HepG2 (cell line): ENCODE measurements around the gene ANTXR1. TPM values are rescaled to one million over a fixed set of nuclear protein-coding genes. Genes with fewer than 3 reads are reported as not detected.

Experiments
- ATAC-seq: fragments of 200-7000 bp; cut with Tn5 transposase; 3 replicates; pipeline ENCODE4 v1.9.1; 2020; ENCODE audit warnings: mild to moderate bottlenecking, moderate library complexity
- BruUV-seq: library from RNA; stranded (reverse); fragments of 400-500 nt; replicated peaks from 2 replicates; lab custom pipeline; 2021; lab: Mats Ljungman, UMichigan
- CTCF ChIA-PET: fragments of 300-600 bp; formaldehyde crosslinking; extraction: SDS; loops from one replicate; lab custom pipeline; 2021; ENCODE audit warnings: low total read pairs, inconsistent platforms, low intra/inter-chr PET ratio; lab: Yijun Ruan, JAX
- POLR2A ChIA-PET: fragments of 350-600 bp; sonication (Branson Sonifier 250); formaldehyde crosslinking; loops from one replicate; lab custom pipeline; 2020; ENCODE audit warnings: antibody characterized with exemption, inconsistent platforms; lab: Yijun Ruan, JAX
- DNase-seq: peaks from one replicate; pipeline ENCODE4 v3.0.0-alpha.2; 2015; ENCODE audit warnings: low spot score
- FAIRE-seq: peaks from 3 replicates; lab custom pipeline; 2011; peaks lifted over from hg19 to GRCh38; lab: Jason Lieb, UNC
- H2AFZ ChIP-seq: one replicate; pipeline ENCODE4 v1.6.1; 2011; ENCODE audit warnings: low read length, inconsistent platforms
- H3K27ac ChIP-seq: fragments of 300-600 bp; 3 replicates; pipeline ENCODE4 v1.8.0; 2011; ENCODE audit warnings: mixed run types, mild to moderate bottlenecking, mixed read lengths, low read length, inconsistent platforms; ENCODE audit not compliant: insufficient read depth; ENCODE audit errors: extremely low read length
- H3K27me3 ChIP-seq, 2 experiments: fragments of 200-600 bp in 1 of 2; 2 replicates in 1 of 2; 3 replicates in 1 of 2; pipeline versions ENCODE4 v1.6.0 to v1.8.0; 2011; ENCODE audit warnings: low read length in 2 of 2, mild to moderate bottlenecking in 2 of 2, moderate library complexity in 2 of 2, inconsistent platforms in 1 of 2; ENCODE audit not compliant: insufficient read depth in 2 of 2, control insufficient read depth in 1 of 2
- H3K36me3 ChIP-seq, 2 experiments: fragments of 200-600 bp in 1 of 2; replicated peaks in 1 of 2; 2 replicates in 1 of 2; 3 replicates in 1 of 2; pipeline versions ENCODE4 v1.5.1 to v1.8.0; 2011; ENCODE audit warnings: low read length in 2 of 2, inconsistent platforms in 1 of 2; ENCODE audit not compliant: insufficient read depth in 2 of 2, control insufficient read depth in 1 of 2
- H3K4me1 ChIP-seq: 2 replicates; pipeline ENCODE4 v1.5.1; 2012; ENCODE audit warnings: low read length, inconsistent platforms; ENCODE audit not compliant: insufficient read depth
- H3K4me2 ChIP-seq: 2 replicates; pipeline ENCODE4 v1.6.0; 2011; ENCODE audit warnings: low read depth, low read length, inconsistent platforms
- H3K4me3 ChIP-seq, 3 experiments: fragments of 200-600 bp in 1 of 3; sonication (generic), shearing (Covaris generic) in 1 of 3; replicated peaks in 1 of 3; 2 replicates each; pipeline ENCODE4 v1.5.1; 2011 to 2016; ENCODE audit warnings: low read length in 3 of 3, inconsistent platforms in 2 of 3, low read depth in 2 of 3, mild to moderate bottlenecking in 2 of 3, control low read depth in 1 of 3, mixed read lengths in 1 of 3; ENCODE audit not compliant: insufficient read depth in 1 of 3
- H3K79me2 ChIP-seq: one replicate; pipeline ENCODE4 v1.6.1; 2011; ENCODE audit warnings: low read length, inconsistent platforms; ENCODE audit not compliant: insufficient read depth
- H3K9ac ChIP-seq: 2 replicates; pipeline ENCODE4 v1.6.0; 2011; ENCODE audit warnings: mild to moderate bottlenecking, low read depth, low read length, inconsistent platforms; ENCODE audit not compliant: insufficient read depth
- H3K9me3 ChIP-seq: 2 replicates; pipeline ENCODE4 v1.5.1; 2012; ENCODE audit warnings: mild to moderate bottlenecking, low read length
- H4K20me1 ChIP-seq: 2 replicates; pipeline ENCODE4 v1.6.0; 2011; ENCODE audit warnings: inconsistent platforms, mild to moderate bottlenecking, low read length, moderate library complexity; ENCODE audit not compliant: insufficient read depth
- ETV6 ChIP-seq: sonication (generic); formaldehyde crosslinking; conservative IDR thresholded peaks from 2 replicates; pipeline ENCODE4 v1.4.0; 2020; ENCODE audit warnings: missing genetic modification reagents
- SMAD1 ChIP-seq: sonication (generic); formaldehyde crosslinking; IDR thresholded peaks from 2 replicates; pipeline ENCODE4 v1.4.0; 2020; ENCODE audit warnings: missing genetic modification reagents, low read depth, mild to moderate bottlenecking, borderline replicate concordance
- ZBTB7B ChIP-seq: sonication (generic); formaldehyde crosslinking; IDR thresholded peaks from 2 replicates; pipeline ENCODE4 v1.4.0; 2020; ENCODE audit warnings: missing genetic modification reagents
- ZNF335 ChIP-seq: sonication (generic); formaldehyde crosslinking; IDR thresholded peaks from 2 replicates; pipeline ENCODE4 v1.4.0; 2020; ENCODE audit warnings: missing genetic modification reagents
- ZNF614 ChIP-seq: IDR thresholded peaks from 2 replicates; pipeline ENCODE4 v1.6.1; 2018; ENCODE audit warnings: missing biosample characterization, missing genetic modification reagents, inconsistent platforms, borderline replicate concordance
- ZNF792 ChIP-seq: IDR thresholded peaks from 2 replicates; pipeline ENCODE4 v1.6.1; 2016
- ZNF83 ChIP-seq: sonication (generic); formaldehyde crosslinking; IDR thresholded peaks from 2 replicates; pipeline ENCODE4 v1.4.0; 2020; ENCODE audit warnings: missing genetic modification reagents, mild to moderate bottlenecking, borderline replicate concordance
- WGBS: methylation state at CpG from one replicate; pipeline ENCODE4 v1.1.6; 2017; ENCODE audit warnings: low lambda C conversion rate; 5-methylcytosine and 5-hydroxymethylcytosine counted together
- in situ Hi-C: cut with HindIII; loops from 2 replicates; pipeline ENCODE4 v1.10.0; 2017; ENCODE audit warnings: low pct_unique_long_range_greater_than_20kb; ENCODE audit not compliant: extremely low pct_ligation_motif_present
- intact Hi-C: fragments of 100-400 bp; cut with micrococcal nuclease; formaldehyde crosslinking; loops from one replicate; pipeline ENCODE4 v1.10.0; 2022; ENCODE audit not compliant: unreplicated experiment
- polyA plus RNA-seq, 8 experiments: library from polyadenylated mRNA; depleted of rRNA in 3 of 8; stranded (reverse) in 7 of 8; unstranded in 1 of 8; fragments of >200 nt; fragmentation: Illumina TruSeq in 4 of 8; extraction: Trizol in 4 of 8; gene quantifications; 2 replicates each; pipeline versions ENCODE4 v1.2.1 to v1.2.3, GENCODE V29; 2011 to 2016; ENCODE audit warnings: low read depth in 4 of 8, missing spikeins in 1 of 8, mixed read lengths in 1 of 8; ENCODE audit not compliant: insufficient read depth in 1 of 8
- total RNA-seq, 5 experiments: library from RNA; depleted of rRNA; stranded (reverse); fragments of >200 nt; fragmentation: Illumina TruSeq; extraction: Trizol; gene quantifications; 2 replicates each; pipeline ENCODE4 v1.2.3, GENCODE V29; 2016; ENCODE audit warnings: low read depth in 1 of 5
- TF ChIP-seq, protein P1 (sequence below): sonication (generic); formaldehyde crosslinking; IDR thresholded peaks from 2 replicates; pipeline ENCODE4 v1.8.1; 2023; ENCODE audit warnings: mild to moderate bottlenecking, moderate library complexity, missing genetic modification reagents
- TF ChIP-seq, protein P2 (sequence below): sonication (generic); formaldehyde crosslinking; IDR thresholded peaks from 2 replicates; pipeline ENCODE4 v1.4.0; 2020; ENCODE audit warnings: missing genetic modification reagents, borderline replicate concordance
- TF ChIP-seq, protein P3 (sequence below): sonication (generic); formaldehyde crosslinking; IDR thresholded peaks from 2 replicates; pipeline ENCODE4 v1.4.0; 2020; ENCODE audit warnings: missing genetic modification reagents, borderline replicate concordance

Gene ANTXR1
- total and polyA plus RNA-seq, 2 of the 13 experiments (the other 11 are each of a cell fraction or from before 2014, with no cell fraction given), result 4.5 to 12.7 TPM

DNA sequence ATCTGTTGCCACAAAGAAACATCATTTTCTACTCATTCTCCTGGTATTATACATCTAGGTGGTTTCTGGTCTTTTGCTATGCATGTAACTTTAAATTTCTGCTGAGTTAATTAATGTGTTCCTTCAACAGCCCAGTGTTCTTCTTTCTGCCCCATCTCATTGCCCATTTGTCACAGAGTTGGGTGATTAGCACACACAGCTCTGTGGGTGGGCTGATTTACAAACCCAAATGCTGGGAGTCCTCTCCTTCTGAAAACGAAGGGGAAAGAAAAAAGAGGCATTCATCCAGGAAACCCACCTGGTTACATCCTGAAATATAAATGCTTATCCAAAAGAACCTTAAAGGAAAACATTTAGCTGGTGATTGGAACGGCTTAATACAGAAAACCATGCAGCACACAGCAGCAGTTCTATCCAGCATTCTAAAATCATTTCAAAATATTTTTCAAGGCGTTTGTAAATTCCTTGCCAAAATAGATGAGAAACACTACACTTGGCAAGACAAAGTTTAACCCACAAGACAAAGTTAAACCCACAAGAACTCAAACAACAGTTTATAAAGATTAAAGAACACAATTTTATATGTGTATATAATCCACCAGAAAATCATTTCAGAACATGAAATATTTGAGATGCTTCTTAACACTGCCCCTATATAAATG lies 177.9 kb downstream of the ANTXR1 start:
- Histone ChIP-seq H3K4me1 (peaks cover 15% of the 10 kb centered on the region), H3K27ac (no peak overlapping the region), H2AFZ (no peak overlapping the region), H3K79me2 (no peaks in the 10 kb centered on the region), H3K4me2 (no peak overlapping the region), H3K36me3 (peaks cover 0 to 3% of the 10 kb centered on the region in 2 experiments; a peak in 2 of 5 replicates), H4K20me1 (no peaks in the 10 kb centered on the region), H3K27me3 (no peaks in the 10 kb centered on the region), H3K9me3 (no peaks in the 10 kb centered on the region), H3K9ac (no peak overlapping the region), H3K4me3 (no peak overlapping the region)
- POLR2A ChIA-PET, result no interaction called here
- DNase-seq, result no peak
- FAIRE-seq, result no peak
- intact Hi-C loops (no loop called here), in situ Hi-C loops (no loop called here)
- BruUV-seq, result no TSS peak
- ATAC-seq, result no peak
- CTCF ChIA-PET, result no interaction called here
- TF ChIP-seq ZNF83 (CRISPR knock-in tag) (no peak), ZNF792 (CRISPR knock-in tag) (no peak), ETV6 (CRISPR knock-in tag) (no peak), ZNF335 (CRISPR knock-in tag) (no peak), ZBTB7B (no peak), SMAD1 (CRISPR knock-in tag) (no peak), ZNF614 (no peak)
- TF ChIP-seq, protein P1, sequence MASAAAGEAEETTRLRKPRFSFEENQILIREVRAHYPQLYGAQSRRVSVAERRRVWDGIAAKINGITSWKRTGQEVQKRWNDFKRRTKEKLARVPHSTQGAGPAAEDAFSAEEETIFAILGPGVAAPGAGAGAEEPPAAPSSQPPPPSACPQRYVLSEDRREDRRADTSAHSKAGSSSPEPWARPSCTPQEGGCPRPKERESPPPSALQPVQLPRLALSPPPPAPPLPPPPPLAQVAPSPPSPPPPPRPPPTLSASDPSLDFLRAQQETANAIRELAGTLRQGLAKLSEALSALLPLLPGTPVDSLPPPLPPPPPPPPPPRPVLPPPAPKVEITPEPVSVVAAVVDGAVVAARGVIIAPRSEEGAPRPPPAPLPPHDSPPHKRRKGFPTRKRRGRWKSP (CRISPR knock-in tag), result no peak
- TF ChIP-seq, protein P2, sequence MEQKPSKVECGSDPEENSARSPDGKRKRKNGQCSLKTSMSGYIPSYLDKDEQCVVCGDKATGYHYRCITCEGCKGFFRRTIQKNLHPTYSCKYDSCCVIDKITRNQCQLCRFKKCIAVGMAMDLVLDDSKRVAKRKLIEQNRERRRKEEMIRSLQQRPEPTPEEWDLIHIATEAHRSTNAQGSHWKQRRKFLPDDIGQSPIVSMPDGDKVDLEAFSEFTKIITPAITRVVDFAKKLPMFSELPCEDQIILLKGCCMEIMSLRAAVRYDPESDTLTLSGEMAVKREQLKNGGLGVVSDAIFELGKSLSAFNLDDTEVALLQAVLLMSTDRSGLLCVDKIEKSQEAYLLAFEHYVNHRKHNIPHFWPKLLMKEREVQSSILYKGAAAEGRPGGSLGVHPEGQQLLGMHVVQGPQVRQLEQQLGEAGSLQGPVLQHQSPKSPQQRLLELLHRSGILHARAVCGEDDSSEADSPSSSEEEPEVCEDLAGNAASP, result no peak
- TF ChIP-seq, protein P3, sequence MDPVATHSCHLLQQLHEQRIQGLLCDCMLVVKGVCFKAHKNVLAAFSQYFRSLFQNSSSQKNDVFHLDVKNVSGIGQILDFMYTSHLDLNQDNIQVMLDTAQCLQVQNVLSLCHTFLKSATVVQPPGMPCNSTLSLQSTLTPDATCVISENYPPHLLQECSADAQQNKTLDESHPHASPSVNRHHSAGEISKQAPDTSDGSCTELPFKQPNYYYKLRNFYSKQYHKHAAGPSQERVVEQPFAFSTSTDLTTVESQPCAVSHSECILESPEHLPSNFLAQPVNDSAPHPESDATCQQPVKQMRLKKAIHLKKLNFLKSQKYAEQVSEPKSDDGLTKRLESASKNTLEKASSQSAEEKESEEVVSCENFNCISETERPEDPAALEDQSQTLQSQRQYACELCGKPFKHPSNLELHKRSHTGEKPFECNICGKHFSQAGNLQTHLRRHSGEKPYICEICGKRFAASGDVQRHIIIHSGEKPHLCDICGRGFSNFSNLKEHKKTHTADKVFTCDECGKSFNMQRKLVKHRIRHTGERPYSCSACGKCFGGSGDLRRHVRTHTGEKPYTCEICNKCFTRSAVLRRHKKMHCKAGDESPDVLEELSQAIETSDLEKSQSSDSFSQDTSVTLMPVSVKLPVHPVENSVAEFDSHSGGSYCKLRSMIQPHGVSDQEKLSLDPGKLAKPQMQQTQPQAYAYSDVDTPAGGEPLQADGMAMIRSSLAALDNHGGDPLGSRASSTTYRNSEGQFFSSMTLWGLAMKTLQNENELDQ (CRISPR knock-in tag), result no peak
- 75% methylated on average over 3 of the region's 3 CpGs for WGBS
